Calu3 (cell line): ENCODE results near the gene MYO1B. TPM values are rescaled to one million over a fixed set of nuclear protein-coding genes. Genes with fewer than 3 reads are reported as not detected.

ENCODE experiments used
- BruUV-seq: library from RNA; stranded (reverse); fragments of 400-500 nt; replicated peaks from 2 replicates; lab custom pipeline; 2021; lab: Mats Ljungman, UMichigan
- CTCF ChIA-PET: fragments of 300-600 bp; sonication (Branson Sonifier 250); formaldehyde crosslinking; loops from one replicate; lab custom pipeline; 2022; ENCODE audit warnings: antibody characterized with exemption; lab: Charles Lee
- DNase-seq: peaks from one replicate; pipeline ENCODE4 v3.0.0; 2022
- H3K27ac Mint-ChIP-seq: one replicate; pipeline ENCODE4 v1.8.0; 2022; ENCODE audit warnings: mixed read lengths; ENCODE audit not compliant: unreplicated experiment
- H3K27me3 Mint-ChIP-seq: one replicate; pipeline ENCODE4 v1.8.0; 2022; ENCODE audit warnings: mixed read lengths; ENCODE audit not compliant: unreplicated experiment
- H3K36me3 Mint-ChIP-seq: one replicate; pipeline ENCODE4 v1.8.0; 2022; ENCODE audit warnings: mild to moderate bottlenecking, moderate library complexity, mixed read lengths; ENCODE audit not compliant: insufficient read depth, unreplicated experiment
- H3K4me1 Mint-ChIP-seq: one replicate; pipeline ENCODE4 v1.8.0; 2022; ENCODE audit warnings: mild to moderate bottlenecking, low read depth, mixed read lengths; ENCODE audit not compliant: unreplicated experiment
- H3K4me3 Mint-ChIP-seq: one replicate; pipeline ENCODE4 v1.8.0; 2022; ENCODE audit warnings: mild to moderate bottlenecking, low read depth, moderate library complexity, mixed read lengths; ENCODE audit not compliant: unreplicated experiment
- H3K9me3 Mint-ChIP-seq: one replicate; pipeline ENCODE4 v1.8.0; 2022; ENCODE audit warnings: low read depth, mixed read lengths; ENCODE audit not compliant: unreplicated experiment
- intact Hi-C: fragments of 100-400 bp; cut with micrococcal nuclease; formaldehyde crosslinking; loops from one replicate; pipeline ENCODE4 v1.10.0; 2022; ENCODE audit not compliant: unreplicated experiment
- total RNA-seq: library from RNA; stranded (reverse); gene quantifications from 2 replicates; pipeline ENCODE4 v1.2.3, GENCODE V29; 2022
- TF ChIP-seq, protein P1 (sequence below): fragments of 200-600 bp; IDR thresholded peaks from one replicate; pipeline ENCODE4 v1.8.0; 2022; ENCODE audit warnings: antibody characterized with exemption; ENCODE audit not compliant: unreplicated experiment

Gene MYO1B
- total RNA-seq, 1 experiment from 2014 or later = 64.5 TPM

DNA sequence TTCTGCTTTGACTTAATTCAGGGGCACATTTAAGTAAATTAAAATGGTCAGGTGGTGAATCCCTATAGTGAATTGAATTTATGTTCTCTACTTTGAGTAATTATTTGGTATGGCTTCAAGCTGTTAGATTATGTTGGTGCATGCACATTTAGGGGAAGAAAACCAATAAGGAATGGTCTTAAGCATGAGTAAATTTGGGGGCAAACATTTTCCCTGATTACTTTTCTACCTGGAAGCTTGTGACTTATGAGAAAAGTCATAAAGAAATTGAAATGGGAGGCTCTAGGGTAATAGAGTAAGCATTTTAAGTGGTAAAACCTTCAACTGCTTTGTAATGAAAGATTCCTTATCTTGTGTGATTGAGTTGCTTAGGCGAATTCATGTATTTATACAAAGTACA lies 112.5 kb downstream of the MYO1B start:
- TF ChIP-seq, protein P1, sequence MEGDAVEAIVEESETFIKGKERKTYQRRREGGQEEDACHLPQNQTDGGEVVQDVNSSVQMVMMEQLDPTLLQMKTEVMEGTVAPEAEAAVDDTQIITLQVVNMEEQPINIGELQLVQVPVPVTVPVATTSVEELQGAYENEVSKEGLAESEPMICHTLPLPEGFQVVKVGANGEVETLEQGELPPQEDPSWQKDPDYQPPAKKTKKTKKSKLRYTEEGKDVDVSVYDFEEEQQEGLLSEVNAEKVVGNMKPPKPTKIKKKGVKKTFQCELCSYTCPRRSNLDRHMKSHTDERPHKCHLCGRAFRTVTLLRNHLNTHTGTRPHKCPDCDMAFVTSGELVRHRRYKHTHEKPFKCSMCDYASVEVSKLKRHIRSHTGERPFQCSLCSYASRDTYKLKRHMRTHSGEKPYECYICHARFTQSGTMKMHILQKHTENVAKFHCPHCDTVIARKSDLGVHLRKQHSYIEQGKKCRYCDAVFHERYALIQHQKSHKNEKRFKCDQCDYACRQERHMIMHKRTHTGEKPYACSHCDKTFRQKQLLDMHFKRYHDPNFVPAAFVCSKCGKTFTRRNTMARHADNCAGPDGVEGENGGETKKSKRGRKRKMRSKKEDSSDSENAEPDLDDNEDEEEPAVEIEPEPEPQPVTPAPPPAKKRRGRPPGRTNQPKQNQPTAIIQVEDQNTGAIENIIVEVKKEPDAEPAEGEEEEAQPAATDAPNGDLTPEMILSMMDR = no peak
- no peaks in the 10 kb centered on the region for H3K9me3 Mint-ChIP-seq
- no peak overlapping the region for H3K4me3 Mint-ChIP-seq
- H3K27ac Mint-ChIP-seq = no peak overlapping the region
- peaks cover 5% of the 10 kb centered on the region for H3K36me3 Mint-ChIP-seq
- no peak for DNase-seq
- CTCF ChIA-PET = no interaction called here
- no peaks in the 10 kb centered on the region for H3K4me1 Mint-ChIP-seq
- H3K27me3 Mint-ChIP-seq = no peaks in the 10 kb centered on the region
- intact Hi-C loops = no loop called here
- BruUV-seq = no TSS peak

DNA sequence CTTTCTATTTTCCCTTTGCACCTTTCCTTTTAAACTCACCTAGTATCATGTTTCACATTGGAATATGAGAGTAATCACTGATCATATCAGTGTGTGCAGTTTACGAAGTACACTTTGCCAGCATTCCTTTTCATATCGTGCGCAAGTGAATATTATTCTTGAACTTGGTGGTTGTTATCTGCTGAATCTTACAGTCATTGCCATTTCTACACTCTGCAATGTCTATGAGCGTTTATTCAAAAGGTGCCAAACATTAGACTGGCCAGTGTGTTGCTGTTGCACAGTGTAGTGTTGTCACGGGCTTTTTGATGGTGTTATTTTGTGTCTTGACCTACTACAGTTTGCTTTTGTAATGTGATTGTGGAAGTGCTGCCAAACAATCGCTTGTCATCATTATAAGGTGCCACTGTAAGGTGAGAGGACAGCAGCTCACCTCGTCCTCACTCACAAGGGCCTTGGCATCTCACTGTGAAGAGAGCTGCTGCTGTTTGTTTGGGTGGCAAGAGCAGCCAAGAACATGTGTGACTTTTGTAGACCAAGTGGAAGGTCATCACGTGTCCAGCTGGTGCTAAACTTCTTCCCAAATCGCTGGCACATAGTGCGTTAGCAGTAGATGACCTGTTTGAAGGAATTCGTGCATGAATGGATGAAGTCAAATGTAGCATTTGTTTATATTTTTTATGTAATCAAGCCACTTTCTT lies 113.3 kb downstream of the MYO1B start:
- Mint-ChIP-seq H3K4me1 (no peaks in the 10 kb centered on the region), H3K4me3 (no peak overlapping the region), H3K27me3 (no peaks in the 10 kb centered on the region), H3K36me3 (peaks cover 5% of the 10 kb centered on the region), H3K9me3 (no peaks in the 10 kb centered on the region), H3K27ac (no peak overlapping the region)
- CTCF ChIA-PET = no interaction called here
- intact Hi-C loops = no loop called here
- no peak for DNase-seq
- BruUV-seq = no TSS peak
- TF ChIP-seq, protein P1 = no peak

DNA sequence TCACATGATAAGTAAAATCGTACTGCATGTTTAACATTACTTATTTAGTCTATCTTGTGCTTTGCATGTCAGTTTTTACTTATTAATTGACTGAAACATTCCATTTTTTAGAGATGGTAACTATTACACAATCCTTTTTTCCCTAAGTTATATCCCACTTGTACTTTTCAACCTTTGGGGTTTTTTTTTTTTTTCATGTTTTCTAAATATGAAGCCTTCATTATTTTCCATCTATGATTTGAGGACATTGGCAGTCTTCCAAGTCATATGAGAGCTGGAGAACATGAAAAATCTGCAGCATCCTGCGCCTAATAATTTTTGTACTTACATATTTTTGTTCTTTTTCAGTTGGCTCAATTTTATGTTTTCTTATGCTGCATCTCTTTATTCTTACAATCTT lies 113.9 kb downstream of the MYO1B start:
- no TSS peak for BruUV-seq
- TF ChIP-seq, protein P1 = no peak
- no peak for DNase-seq
- CTCF ChIA-PET = interaction anchor here (0.7 kb wide), 1 partner anchor 14 kb away, joined by 3 read pairs; no protein-coding TSS in a partner anchor
- Mint-ChIP-seq H3K27me3 (no peaks in the 10 kb centered on the region), H3K4me1 (no peaks in the 10 kb centered on the region), H3K9me3 (no peaks in the 10 kb centered on the region), H3K4me3 (no peak overlapping the region), H3K36me3 (peaks cover 5% of the 10 kb centered on the region), H3K27ac (no peak overlapping the region)
- intact Hi-C loops = no loop called here

DNA sequence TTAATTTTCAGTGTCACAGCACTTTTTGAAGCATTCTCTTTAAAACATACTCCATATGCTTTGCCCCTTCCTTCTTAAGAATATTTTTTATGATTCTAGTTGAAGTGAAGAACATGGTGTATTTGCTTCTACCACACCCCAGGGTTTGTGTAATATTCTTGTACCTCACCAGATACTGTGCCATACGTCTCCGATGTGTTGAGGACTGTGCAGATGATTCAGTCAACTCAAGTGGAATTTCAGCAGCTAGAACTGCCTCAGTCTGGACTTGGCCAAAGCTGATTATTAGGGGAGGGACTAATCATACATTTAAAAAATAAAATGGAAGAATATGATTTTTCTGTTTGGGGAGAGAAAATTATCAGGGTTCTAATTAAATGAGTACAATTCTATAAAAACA lies 115.7 kb downstream of the MYO1B start:
- Mint-ChIP-seq H3K9me3 (no peaks in the 10 kb centered on the region), H3K4me1 (no peaks in the 10 kb centered on the region), H3K36me3 (no peaks in the 10 kb centered on the region), H3K27ac (no peak overlapping the region), H3K4me3 (no peak overlapping the region), H3K27me3 (no peaks in the 10 kb centered on the region)
- DNase-seq = no peak
- CTCF ChIA-PET = no interaction called here
- intact Hi-C loops = no loop called here
- TF ChIP-seq, protein P1 = no peak
- no TSS peak for BruUV-seq
